Measurements from ENCODE around the gene COP1.
"Not testable (repeated sequence)": the region's sequence is repeated elsewhere in the genome, so short reads cannot be mapped to it uniquely, and the experiment has no call there.

Gene COP1

GRCh38 chr1:176206961-176207902 is at the start of gene COP1:
Gene COP1 (minus strand): TSS chr1:176207286. CDS start chr1:176206978, 308 bp downstream.
- peak; percentile 88 to 95 (median 93) for DNase-seq (ENCODE audit: low read depth in 2 of 3, low spot score in 1 of 3)

GRCh38 chr1:176252191-176252590 is 45.1 kb upstream of the COP1 start:
- DNase-seq (ENCODE audit: low read depth in 2 of 3, low spot score in 1 of 3) = no peak

- DNase-seq (ENCODE audit: low read depth in 2 of 3, low spot score in 1 of 3) = no peak
Observed at GRCh38 chr1:176244851-176245250, 37.8 kb upstream of the COP1 start.

- no peak for DNase-seq (ENCODE audit: low read depth in 2 of 3, low spot score in 1 of 3)
Observed at GRCh38 chr1:176243746-176244145, 36.7 kb upstream of the COP1 start.

GRCh38 chr1:176241385-176242015 is 34.4 kb upstream of the COP1 start:
- peak in 2 of 3 donors; percentile 2 to 10 for DNase-seq (ENCODE audit: low read depth in 2 of 3, low spot score in 1 of 3)

DNA sequence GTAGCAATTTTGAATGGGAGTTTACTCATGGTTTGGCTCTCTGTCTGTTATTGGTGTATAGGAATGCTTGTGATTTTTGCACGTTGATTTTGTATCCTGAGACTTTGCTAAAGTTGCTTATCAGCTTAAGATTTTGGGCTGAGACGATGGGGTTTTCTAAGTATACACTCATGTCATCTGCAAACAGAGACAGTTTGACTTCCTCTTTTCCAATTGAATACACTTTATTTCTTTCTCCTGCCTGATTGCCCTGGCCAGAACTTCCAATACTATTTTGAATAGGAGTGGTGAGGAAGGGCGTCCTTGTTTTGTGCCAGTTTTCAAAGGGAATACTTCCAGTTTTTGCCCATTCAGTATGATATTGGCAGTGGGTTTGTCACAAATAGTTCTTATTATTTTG is 26.6 kb upstream of the COP1 start:
- not testable (repeated sequence) for DNase-seq (ENCODE audit: low read depth in 2 of 3, low spot score in 1 of 3)

GRCh38 chr1:176227579-176227978 is 20.5 kb upstream of the COP1 start:
- no peak for DNase-seq (ENCODE audit: low read depth in 2 of 3, low spot score in 1 of 3)

GRCh38 chr1:176225911-176226310 is 18.8 kb upstream of the COP1 start:
- no peak for DNase-seq (ENCODE audit: low read depth in 2 of 3, low spot score in 1 of 3)

DNA sequence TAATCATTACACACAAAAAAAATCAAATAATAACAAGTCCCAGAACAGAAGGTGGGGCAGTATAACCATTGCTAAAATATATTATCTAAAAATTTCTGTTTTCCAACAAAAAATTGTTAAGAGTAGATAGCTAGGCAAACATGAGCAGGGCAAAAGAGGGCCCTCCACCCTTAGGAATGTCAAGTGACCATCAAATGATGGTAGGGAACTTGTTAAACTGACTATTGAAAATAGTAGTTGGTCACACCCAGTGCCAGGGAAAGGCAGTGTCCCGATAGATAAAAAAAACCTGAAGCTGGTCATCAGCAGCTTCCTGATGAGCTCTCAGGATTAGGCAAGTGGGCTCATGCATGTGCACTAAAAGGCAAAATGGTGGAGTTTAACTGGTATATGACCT is 18.4 kb upstream of the COP1 start:
- DNase-seq (ENCODE audit: low read depth in 2 of 3, low spot score in 1 of 3) = no peak

DNA sequence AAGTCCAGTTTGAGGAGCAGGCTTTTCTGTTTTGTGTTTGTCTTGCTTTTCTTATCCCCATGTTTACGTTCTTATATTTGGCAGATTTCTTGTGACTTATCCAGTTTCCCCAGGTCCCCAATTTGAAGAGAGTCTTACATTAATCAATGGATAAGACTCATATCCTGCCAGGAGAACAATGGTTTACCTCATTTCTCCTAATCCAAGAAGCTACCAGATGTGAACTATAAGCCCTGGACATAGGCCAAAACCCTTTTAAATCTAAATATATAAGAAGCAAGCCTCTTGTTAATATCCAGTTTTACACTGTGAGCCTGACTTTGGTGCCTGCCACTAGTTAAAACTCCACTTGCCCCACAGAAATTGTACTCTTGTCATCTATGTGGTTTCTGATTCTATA is 15.1 kb upstream of the COP1 start:
- DNase-seq (ENCODE audit: low read depth in 2 of 3, low spot score in 1 of 3) = no peak

DNA sequence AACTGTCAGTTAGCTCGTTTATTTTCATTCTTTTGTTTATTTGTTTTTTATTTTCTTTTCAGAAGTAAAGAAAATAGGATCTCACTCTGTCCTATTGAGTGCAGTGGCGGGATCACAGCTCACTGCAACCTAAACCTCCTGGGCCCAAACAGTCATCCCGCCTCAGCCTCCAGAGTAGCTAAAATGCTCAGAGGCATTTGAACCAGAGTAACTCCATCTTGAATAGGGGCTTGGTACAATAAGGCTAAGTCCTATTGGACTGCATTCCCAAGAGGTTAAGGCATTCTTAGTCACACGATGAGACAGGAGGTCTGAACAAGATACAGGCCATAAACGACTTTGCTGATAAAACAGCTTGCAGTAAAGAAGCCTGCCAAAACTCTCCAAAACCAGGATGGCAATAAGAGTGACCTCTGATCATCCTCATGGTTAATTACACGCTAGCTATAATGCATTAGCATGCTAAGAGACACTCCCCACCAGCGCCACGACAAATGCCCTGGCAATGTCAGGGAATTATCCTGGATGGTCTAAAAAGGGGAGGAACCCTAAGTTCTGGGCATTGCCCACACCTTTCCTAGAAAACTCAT is 13.1 kb upstream of the COP1 start:
- no peak for DNase-seq (ENCODE audit: low read depth in 2 of 3, low spot score in 1 of 3)

DNA sequence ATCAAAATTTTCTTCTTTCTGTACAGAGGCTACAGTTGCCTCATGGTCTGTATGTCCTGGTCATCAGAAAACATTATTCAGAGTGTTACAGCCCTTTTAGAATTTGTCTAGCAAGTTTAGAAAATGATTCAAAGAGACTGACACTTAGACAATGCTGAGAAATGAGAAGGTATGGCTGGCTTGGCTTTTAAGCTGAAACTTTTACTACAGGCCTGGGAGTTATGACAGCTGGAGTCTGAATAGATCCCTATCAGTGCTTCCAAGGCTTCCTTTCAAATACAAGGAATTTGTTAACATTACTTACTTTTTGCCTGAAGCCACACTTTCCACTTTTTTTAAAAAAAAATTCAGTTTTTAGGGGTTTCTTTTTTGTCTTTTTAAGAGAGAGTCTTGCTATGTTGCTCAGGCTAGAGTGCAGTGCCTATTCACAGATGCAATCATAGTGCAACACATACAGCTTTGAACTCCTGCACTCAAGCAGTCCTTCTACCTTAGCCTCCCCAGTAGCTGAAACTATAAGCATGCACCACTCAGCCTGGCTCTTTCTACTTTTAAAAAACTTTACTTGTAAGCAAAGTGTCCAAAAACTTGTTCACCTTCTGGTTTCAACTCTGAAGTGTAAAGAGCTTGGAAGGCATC is 10.5 kb upstream of the COP1 start:
- no peak for DNase-seq (ENCODE audit: low read depth in 2 of 3, low spot score in 1 of 3)

DNA sequence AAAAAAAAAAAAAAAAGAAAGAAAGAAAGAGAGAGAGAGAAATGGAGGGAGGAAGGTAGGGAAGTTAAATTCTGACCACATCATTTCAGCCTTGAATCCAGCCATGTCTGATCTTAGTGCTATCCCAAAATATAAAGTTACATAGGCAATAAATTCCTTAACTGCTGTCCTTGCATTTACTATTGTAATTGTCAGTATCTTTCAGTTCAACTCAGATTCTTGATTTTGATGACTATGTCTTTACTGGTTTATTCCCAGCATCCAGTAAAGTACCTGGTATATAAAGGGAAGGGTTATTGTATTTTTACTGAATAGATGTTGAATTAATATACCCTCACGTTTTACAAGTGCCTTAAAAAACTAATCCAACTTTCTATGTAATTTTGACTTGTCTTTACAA is 8.9 kb upstream of the COP1 start:
- DNase-seq (ENCODE audit: low read depth in 2 of 3, low spot score in 1 of 3) = no peak

GRCh38 chr1:176211396-176212165 is 4.5 kb upstream of the COP1 start:
- no peak for DNase-seq (ENCODE audit: low read depth in 2 of 3, low spot score in 1 of 3)

DNA sequence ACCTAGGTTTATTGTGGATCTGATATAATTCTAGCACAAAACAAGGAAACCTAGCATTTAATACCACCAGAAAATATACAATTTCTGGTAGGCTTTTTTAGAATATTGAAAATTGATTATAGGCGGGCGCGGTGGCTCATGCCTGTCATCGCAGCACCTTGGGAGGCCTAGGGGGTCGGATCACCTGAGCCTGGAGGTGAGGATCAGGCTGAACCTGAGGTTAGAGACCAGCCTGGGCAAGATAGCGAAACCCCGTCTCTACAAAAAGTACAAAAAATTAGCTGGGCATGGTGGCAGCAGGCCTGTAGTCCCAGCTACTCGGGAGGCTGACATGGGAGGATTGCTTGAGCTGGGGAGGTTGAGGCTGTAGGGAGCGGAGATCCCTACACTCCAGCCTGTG is 948 bp upstream of the COP1 start:
- no peak for DNase-seq (ENCODE audit: low read depth in 2 of 3, low spot score in 1 of 3)

DNA sequence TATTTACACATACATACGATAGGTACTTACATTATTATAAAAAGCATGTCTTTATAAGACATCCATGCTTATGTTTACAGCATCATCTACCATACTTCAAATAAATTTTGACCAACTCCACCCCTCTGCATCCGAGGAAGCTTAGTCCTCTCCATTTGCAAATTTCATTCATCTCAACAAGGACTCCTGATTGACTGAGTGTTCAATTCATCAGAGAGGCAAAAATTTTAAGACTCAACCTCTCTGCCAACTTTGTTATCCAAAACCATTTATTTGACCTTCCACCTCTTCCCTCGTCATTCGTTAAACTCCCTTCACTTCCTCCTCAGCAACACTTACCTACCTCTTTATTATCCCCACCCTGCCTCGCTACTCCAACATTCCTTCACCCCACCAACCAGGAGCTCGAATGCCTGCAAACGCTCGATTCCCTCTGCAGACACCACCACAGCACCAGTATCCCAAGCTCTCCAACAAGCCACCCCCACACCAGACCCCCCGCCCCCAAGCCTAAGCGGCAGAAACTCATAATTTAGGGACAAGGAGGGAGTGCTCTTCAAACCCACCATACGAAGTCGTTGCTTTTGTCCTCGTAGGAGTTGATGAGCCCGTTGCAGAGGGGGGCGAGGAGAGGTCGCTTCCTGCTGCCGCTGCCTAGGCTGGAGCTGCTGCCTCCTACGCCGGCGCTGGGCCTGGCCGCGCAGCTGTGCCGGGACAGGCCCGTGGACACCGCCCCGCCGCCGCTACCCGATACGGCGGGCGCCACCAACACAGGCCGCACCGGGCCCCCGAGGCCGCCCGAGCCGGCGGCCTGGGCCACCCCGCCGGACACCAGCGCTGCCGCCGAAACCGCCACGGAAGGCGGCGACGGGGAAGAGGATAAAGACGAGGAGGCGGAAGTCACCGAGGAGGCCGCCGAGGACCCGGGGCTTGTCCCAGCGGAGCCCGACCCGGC is 803 bp downstream of the COP1 start:
- peak in 2 of 3 donors; percentile 4 to 33 for DNase-seq (ENCODE audit: low read depth in 2 of 3, low spot score in 1 of 3)

DNA sequence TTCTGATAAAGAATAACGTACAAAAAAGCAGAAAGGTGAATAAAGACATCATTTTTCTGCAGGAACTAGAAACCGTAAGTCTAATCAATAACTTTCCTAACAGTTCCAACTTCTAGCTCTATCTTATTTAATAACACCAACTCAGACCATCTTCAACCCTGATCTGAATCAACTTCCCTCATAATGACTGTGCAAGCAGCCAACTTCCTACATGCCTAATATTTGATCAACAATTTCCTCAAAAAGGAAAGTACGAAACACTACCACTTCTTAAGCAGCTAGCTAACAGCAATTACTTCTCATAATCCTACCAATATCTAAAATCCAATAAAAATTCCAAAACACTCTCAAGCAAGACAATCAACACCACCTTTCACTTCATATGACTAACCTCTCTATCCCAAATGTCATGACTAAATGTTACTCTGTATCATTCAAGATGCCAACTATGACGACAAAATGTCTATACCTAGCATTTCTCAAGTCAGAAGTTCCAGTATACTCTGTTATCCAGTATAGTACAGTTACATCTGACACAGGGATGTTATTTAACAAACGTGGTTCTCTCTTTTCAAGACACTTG is 1.7 kb downstream of the COP1 start:
- no peak for DNase-seq (ENCODE audit: low read depth in 2 of 3, low spot score in 1 of 3)

DNA sequence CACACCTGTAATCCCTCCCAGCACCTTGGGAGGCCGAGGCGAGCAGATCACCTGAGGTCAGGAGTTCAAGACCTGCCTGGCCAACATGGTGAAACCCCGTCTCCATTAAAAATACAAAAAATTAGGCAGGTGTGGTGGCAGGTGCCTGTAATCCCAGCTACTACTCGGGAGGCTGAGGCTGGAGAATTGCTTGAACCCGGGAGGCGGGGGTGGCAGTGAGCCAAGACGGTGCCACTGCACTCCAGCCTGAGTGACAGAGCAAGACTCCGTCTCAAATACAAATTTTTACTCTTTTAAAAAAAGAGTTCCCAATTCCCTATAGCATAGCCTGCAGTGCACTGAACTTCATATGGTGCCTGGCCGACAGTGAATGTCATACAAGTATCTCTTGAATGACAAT is 2.4 kb downstream of the COP1 start:
- not testable (repeated sequence) for DNase-seq (ENCODE audit: low read depth in 2 of 3, low spot score in 1 of 3)

- DNase-seq (ENCODE audit: low read depth in 2 of 3, low spot score in 1 of 3) = no peak
Observed at GRCh38 chr1:176203735-176204134, 3.4 kb downstream of the COP1 start.

All from stimulated activated CD4-positive, alpha-beta T cell treated with anti-CD3 and anti-CD28 coated beads, Interleukin-12 subunit alpha, Interleukin-12 subunit beta, amount 100 ng/mL, for 48 hours (primary cell).